Measurements from ENCODE around the gene TMEM259.
"Not testable (repeated sequence)": the region's sequence is repeated elsewhere in the genome, so short reads cannot be mapped to it uniquely, and the experiment has no call there.

TMEM259 gene

GRCh38 chr19:1038978-1039645, 18.2 kb upstream of the TMEM259 start:
- no peak for DNase-seq

GRCh38 chr19:1037621-1038064, 16.7 kb upstream of the TMEM259 start:
- no peak for DNase-seq

- no peak for DNase-seq
Measured at GRCh38 chr19:1035998-1036621, 15.2 kb upstream of the TMEM259 start.

GRCh38 chr19:1032264-1032867, 11.4 kb upstream of the TMEM259 start:
- DNase-seq: no peak

GRCh38 chr19:1028062-1028926, 7.4 kb upstream of the TMEM259 start:
- DNase-seq: peak; percentile 64

GRCh38 chr19:1027650-1028061, 6.7 kb upstream of the TMEM259 start:
- no peak for DNase-seq

GRCh38 chr19:1026783-1027649, 6.1 kb upstream of the TMEM259 start:
- peak; percentile 57 for DNase-seq

GRCh38 chr19:1025960-1026782, 5.2 kb upstream of the TMEM259 start, which contains the start of gene CNN2:
Gene CNN2 (plus strand): TSS chr19:1026608. CDS start chr19:1026662, 54 bp downstream.
- peak; percentile 77 for DNase-seq

GRCh38 chr19:1025080-1025479, 4.2 kb upstream of the TMEM259 start:
- DNase-seq: not testable (repeated sequence)

- not testable (repeated sequence) for DNase-seq
Measured at GRCh38 chr19:1023883-1024188, 2.9 kb upstream of the TMEM259 start.

GRCh38 chr19:1019980-1020867, 699 bp downstream of the TMEM259 start:
- peak; percentile 55 for DNase-seq

GRCh38 chr19:1019616-1019961, 1.3 kb downstream of the TMEM259 start:
- DNase-seq: no peak

GRCh38 chr19:1018932-1019615, 1.8 kb downstream of the TMEM259 start:
- no peak for DNase-seq

GRCh38 chr19:1018393-1018792, 2.5 kb downstream of the TMEM259 start:
- DNase-seq: no peak

- DNase-seq: no peak
Measured at GRCh38 chr19:1017906-1018305, 3.0 kb downstream of the TMEM259 start.

- no peak for DNase-seq
Measured at GRCh38 chr19:1017115-1017905, 3.6 kb downstream of the TMEM259 start.

- DNase-seq: no peak
Measured at GRCh38 chr19:1016647-1017114, 4.2 kb downstream of the TMEM259 start.

- no peak for DNase-seq
Measured at GRCh38 chr19:1015782-1016646, 4.9 kb downstream of the TMEM259 start.
